NCI-H2029 (cell line): ENCODE results near the gene CD9.
"Not testable (repeated sequence)": the region's sequence is repeated elsewhere in the genome, so short reads cannot be mapped to it uniquely, and the experiment has no call there.

Experiments used
- DNase-seq: peaks from one replicate; lab custom pipeline; 2025; lab: John Stamatoyannopoulos, UW

CD9 gene

DNA sequence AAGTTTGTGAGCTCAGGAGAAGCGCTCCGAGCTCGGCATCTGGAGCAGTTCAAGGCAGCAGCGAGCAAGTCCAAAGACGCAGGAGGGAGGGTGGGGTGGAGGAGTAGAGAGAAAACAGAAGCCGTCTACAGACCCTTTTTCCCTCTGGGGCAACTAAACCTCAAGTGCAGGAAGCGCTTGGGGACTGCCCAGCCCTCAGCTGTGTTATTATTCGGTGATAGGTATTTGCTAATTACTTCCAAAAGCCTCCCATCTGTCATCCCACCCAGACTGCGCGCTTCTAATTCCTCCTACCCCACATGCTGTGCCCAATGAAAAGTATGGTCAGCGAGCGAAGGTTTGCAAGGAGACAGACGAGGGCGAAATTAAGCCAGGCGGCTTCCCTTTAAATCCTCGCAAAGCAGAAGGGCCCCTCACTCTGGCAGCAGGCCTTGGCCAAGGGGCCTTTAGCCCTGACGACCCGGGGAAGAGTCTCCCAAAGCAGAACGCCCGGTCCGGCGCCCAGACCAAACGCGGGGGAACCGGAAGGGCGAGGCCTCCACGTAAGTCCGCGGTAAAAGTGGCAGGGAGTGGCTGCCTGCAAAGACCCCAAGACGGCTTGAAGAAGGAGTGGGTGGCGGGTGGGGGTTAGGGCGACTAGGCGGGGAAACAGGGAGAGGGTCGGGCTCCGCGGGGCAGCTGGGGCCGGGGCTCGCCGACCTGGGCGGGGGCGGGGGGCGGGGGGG, 507 bp upstream of the CD9 start:
- no peak for DNase-seq

DNA sequence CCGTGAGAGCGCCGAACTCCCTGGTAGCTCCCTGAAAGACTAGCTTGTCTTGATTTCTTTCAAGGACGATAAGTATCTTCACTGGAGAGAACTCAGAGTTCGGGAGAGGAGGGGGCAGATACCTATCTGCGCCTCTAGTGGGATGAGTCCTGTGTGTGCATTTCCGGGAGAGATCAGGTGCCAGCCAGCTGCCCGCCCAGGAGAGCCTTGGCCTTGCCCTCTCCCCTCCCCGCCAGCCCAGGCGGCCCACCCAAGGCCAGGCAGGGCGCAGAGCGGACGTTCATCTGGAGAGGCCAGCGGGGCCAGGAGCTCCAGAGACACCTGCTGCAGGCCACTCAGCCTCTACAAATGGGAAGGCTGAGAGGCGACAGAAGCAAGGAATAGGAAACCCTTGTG, 1.0 kb downstream of the CD9 start:
- peak; percentile 86 for DNase-seq

DNA sequence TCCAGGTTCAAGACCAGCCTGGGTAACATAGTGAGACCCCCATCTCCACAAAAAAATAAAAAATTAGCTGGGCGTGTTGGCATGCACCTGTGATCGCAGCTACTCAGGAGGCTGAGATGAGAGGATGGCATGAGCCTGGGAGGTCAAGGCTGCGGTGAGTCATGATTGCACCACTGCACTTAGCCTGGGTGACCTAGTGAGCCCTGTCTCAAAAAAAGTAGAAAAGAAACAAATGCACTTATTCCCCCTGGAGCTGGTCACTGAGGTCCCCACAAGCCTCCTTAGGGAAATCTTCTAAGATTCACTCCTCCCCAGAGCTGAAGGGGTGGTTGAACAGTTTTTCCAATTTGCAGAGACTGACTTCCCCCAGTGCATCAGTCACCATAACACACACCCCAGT, 1.6 kb downstream of the CD9 start:
- no peak for DNase-seq

DNA sequence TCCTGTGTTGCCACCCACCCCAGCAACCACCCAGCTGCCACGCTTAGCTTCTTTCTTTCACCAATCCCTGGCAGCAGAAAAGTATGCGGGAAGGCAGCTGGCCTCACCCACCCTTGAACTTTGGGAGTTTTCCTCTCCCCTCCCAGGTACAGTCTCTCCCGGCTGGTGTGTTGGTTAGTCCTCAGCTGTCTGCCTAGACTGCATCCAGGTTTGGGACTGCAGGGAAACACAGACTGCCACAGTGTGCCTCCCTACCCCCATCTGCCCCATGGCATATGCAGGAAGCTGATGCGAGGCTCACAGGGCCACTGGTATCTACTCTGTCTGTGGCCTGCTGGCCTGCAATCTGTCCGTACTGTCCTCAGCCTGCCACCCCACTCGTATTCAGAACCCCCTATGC, 2.1 kb downstream of the CD9 start:
- DNase-seq = no peak

DNA sequence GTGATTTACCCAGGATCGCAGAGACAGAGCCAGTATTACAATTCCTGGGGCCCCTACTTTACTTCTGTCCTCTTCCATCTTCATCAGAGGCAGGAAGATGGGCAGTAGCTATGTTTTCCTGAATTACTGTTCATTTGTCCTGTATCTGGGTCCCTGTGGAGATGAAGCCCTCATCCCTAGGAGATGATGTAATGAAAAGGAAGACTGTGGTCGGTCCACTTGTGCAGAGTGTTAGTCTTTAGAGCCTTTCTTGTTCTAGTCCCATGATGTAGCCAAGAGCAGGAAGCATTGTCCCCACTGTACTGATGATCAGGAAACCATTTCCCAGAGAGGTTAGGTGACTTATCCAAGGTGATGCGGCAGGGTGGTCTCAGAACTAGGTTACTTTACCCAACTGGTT, 2.6 kb downstream of the CD9 start:
- DNase-seq = no peak

DNA sequence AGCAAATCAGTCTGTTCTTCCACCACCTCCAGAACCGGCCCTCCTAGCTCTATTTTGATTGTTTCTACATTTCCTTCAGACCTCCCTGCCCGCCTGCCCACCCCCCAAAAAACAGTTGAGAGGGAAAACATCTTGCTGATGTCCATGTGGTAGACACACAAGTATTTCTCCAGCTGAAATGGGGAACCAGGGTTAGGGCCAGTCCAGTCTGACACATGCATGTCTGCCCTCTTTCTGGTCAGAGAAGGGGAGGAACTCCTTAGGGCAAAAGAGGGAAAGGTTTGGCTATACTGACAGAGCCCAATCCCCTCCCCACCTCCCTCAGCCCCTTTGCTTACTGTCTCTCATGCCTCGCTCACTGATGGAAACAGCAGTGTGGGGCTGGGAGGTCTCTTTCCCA, 3.4 kb downstream of the CD9 start:
- no peak for DNase-seq

DNA sequence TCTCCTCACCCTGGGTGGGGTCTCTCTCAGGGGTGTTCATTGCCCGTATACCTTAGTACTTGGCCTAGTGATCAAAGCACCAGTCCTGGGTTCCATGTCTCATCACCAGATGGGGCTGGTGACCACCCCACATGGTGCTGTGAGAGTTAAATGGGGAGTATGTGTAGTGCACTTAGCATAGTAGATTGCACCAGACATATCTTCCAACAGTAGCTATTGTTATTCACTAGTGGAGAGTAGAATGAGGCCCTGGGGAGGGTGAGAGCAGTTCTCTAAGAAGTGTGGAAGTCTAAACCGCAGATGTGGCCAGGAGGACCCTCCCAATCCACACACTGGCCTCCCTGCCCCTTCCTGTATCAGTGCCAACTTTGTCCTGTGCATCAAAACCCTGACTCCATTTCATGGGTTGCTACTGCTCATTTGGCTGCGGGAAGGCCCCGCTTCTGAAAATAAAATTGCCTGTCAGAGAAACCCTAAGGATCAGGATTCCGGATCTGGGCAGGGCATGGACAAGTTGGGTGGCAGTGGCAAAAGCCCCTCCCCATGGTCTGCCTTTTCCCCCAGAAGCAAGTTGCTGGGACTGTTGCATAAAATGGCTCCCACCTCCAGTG, 4.4 kb downstream of the CD9 start:
- DNase-seq = no peak

DNA sequence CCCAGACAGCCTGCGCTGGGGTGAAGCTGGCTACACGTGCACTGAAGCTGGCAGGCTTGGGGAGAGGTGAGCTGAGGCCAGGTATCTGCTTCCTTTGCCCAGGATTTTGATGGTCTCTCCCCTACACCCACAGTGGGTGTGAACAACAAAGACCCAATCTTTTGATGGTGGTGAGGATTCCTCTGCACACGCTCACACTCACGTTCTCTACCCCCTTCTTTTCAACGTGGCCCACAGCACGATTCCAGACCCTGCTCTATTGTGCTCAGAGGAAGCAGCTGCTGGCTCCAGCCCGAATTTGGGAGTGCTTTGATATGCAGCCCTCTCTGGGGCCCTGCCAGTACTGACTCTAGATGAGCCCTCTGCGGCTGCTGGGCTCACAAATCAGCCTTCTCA, 4.9 kb downstream of the CD9 start:
- DNase-seq = no peak

DNA sequence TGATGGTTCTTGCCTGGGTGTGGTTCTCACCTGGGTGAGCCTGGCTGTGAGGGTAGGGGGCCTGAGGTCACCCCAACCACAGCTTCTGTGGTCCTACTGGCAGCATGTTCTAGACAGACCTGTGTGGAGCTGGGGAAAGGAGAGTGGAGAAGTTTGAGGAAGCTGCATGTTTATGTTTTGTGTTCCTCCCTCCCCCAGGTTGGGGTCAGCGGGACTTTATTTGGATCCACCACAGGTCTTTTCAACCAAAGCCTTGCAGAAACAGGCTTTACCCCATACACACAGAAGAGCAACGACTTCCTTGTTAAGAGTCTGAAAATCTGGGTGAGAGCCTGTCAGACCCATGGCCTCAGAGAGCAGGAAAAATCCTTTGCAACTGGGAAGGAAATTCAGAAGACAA, 5.6 kb downstream of the CD9 start:
- no peak for DNase-seq

DNA sequence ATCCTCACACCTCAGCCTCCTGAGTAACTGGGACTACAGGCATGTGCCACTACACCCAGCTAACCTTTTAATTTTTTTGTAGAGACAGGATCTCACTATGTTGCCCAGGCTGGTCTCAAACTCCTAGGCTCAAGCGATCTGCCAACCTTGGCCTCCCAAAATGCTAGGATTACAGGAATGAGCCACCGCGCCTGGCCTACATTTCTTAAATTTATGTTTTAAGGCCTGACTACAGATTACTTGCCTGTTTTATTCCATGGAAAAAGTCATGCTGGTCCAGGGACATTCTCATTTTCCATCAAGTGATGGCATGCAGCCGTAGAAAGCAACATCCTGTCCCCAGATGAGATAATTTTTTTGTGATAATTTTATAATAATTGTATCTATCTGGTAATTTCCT, 6.1 kb downstream of the CD9 start:
- no peak for DNase-seq

DNA sequence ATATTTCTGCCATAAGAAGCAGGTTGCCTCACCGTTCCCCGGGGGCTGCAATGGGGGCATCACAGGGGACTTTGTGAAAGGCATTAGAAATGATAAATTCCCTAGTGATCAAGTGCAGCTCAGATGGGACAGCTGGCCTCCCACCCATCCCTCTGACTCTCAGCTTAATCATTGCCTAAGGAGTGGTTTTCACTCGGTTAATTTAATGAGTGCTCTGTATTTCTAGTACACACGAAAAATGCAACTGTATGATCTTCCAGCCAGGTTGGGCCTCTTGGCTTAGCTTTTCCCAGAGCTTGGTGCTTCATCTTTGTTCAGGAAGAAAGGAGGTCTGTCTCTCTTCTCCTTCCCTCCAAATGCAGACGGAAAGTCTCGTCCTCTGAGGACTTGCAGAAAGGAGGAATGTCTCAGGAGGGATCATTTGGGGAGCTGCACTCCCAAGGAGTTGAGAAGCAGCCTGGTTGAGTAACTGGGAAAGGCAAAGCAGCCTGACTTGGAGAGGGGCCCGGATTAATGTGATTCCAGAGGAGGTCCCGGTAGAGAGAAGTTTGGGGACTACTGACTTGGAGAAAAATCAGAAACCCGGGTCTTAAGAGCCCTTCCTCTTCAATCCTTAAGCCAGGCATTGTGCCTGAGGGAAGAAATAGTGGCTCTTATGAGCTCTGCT, 7.2 kb downstream of the CD9 start:
- DNase-seq = no peak

DNA sequence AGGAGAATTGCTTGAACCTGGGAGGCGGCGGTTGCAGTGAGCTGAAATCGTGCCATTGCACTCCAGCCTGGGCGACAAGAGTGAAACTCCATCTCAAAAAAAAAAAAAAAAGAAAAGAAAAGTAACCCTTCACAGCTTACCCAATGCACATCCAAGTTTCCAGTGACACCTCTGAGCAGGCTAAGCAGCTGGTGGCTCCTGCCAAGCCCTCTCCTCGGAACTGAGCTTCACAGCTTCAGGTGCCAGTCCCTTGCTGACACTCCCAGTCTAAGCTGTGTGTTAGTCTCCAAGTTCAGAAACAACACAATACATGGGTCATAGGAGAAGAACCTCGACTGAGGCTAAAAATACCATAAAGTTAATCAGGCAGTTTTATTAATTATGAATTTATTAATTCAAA, 7.9 kb downstream of the CD9 start:
- DNase-seq = no peak

DNA sequence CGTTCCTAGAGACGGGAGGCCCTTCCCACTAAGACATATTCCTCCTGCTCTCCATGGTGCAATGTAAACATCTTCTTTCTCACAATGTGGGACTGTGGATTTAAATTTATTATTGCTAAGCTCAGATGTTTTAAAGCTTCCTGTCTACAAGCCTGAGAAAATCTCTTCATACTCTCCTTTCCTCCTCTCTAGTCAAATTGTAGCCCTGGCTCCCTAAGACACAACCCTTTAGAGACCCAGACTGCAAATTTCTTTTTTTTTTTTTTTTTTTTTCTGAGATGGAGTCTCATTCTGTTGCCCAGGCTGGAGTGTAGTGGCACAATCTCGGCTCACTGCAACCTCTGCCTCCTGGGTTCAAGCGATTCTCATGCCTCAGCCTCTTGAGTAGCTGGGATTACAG, 9.2 kb downstream of the CD9 start:
- not testable (repeated sequence) for DNase-seq

DNA sequence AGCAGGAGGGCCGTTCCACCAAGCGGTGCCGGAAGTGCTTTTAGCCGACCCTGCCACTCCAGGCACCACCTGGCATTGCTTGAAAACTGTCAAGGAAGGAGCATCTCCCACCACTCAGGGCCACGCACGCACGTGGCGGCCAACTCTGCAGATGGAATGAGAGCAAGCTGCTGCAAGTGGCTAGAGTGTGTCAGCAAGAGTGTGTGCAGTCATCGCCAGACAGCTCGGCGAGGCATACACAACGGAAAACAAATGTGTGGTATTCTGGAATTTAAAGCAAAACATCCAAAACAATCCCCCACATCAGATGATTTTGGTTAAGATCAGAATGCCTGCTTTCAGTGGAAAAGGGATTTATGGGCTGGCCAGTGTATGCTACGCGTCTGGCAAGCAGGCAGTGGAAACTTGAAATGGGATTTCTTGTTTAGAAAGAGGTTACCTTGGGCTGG, 11.2 kb downstream of the CD9 start:
- no peak for DNase-seq

DNA sequence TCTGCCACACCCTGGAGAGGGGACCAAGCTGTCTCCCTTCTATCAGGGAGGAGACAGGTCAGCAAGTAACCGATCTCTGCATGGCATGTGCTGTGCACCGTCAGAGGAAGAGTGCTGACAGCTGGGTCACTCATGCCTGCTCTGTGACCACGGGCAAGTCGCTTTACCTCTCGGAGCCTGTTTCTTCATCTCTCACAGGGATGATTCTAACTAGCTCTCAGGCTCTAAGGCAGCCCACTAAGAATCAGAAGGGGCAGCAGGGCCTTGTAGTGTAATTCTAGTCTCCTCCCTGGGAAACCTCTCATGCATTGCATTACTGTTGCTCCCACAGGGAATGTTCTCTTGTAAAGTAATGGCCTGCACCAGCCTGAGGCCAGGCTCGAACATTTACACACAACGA, 11.9 kb downstream of the CD9 start:
- DNase-seq = no peak

DNA sequence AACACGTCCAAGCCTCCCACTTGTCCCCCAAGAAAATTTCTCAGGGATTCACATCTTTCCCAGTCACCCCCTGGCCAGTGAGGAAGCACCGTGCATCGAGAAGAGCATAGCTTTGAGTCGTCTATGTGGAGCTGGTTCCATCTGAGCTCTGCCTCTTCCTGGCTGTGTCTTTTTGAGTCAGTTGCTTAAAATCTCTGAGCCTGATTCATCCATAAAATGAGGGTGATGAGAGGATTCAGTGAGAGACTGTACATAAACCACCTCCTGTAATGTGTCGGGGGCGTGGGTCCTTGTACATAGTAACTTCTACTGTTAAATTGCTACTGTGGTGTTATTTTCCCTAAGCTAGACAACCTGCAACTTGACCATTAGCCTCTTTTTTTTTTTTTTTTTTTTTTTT, 13.8 kb downstream of the CD9 start:
- no peak for DNase-seq

DNA sequence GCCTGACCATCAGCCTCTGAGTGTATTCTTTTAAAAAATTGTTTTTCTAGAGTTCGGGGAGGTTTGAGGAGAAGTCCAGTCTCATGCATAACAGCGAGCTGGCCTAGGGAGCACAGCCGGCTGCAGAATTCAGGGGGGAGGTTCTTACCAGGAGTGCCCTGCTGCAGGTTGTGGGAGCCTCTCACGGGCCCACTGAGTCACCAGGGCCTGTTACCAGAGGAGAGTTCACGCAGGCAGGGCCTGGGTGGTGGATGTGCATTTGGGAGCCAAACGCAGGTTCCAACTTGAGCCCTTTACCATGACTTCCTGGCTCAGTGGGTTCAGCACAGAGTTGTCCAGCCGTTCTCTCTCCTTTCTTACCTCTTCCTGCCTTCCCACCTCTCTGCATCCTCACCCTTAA, 14.4 kb downstream of the CD9 start:
- DNase-seq = no peak

DNA sequence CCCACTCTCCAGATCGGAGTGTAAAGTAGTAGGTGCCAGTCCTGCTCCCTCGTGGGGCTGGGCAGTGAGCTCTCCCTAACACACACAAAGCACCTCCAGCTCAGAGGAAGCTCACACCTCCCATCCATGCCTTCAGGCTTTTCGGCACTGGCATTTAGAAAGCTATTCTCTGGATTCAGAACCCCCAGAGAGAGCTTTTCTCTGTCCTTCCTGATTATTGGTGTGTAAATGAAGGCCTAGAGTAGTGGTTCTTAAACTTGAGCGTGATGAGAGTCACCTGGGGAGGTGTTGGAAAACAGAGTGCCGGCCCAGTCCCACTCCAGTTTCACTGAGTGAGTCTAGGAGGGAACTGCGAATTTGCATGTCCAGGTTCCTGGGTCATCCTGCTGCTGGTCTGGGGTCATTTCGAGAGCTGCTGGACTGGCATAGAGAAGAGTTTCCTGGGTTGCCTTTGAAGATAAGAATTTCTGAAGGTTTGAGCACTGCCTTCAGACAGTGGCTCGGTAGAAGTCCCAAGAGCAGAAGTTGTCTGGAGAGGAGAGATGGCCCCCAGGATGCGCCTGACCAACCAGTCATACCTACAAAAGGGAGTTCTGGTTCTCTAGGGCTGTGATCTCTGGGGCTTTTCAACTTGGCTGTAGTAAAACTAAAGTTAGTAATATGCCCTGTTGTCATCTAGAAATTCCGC, 15.1 kb downstream of the CD9 start:
- DNase-seq = no peak

DNA sequence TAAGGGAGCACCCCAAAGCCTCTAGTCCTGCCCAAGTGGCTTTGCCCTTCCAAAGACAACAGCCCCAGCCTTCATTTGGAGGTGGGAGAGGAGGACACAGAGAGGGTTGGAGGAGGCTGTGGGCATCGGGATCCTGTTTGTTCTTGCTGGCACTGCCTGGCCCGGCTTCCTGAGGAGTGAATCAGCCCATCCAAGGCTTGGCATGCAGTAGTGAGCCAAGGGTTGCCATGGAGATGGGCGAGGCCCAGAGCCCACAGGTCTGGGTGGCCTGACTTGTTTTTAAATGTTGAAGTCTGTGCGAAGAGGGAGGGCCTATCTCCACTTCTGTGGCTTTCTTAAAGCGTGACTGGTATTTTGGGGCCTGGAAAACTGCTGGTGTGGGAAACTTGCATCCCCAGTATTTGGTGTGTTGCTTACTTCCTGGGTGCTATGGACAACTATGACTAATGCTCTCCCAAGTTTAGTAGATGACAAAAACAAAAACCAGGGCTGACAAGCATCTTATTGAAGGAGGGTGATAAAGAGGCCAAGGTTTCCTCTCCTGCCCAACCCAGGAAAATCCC, 15.8 kb downstream of the CD9 start:
- DNase-seq = peak; percentile 84

DNA sequence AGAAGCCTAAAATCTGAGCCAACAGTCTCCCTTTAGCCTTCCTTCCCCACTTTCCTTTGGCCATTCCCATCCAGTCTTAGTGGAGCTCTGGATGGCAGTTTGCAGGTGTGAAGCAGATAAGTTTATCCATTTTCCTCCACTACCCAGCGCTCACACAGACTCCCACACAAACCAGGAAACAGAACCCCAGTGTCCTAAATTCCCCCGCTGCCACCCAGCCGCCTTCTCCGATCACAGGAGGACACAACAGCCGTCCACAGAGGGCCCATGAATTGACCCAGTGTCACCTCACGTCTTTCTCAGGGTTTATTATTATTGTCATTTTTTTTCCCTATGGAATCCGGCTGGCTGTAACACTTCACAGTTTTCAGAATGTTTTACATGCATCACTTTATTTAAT, 16.4 kb downstream of the CD9 start:
- DNase-seq = no peak

DNA sequence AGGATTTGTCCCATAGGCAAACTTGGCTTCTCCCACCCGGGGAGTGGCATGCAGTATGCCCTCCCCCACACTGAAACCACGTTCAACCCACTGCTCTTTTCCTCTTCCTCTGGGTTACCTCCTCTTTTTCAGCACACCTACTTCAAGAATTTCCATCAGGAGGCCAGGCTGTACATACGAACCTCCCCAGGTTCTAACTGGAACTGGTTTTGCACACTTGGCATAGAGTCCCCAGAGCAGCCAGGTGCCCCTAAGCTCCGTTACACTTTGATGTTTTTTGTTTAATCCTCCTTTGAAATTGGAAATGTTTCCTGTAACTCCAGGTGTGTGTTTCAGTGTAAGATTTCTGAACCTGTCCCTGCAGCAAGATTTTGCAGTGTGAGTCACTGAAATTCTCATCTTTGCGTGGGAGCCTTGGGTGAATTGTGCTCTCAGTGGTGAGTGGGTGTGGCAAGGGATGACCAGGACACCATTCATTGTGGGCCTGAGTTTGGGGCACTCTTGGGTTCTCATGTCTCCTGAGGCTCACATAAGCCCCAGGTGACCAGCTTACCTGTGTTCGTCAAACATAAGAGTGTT, 18.2 kb downstream of the CD9 start:
- DNase-seq = no peak

DNA sequence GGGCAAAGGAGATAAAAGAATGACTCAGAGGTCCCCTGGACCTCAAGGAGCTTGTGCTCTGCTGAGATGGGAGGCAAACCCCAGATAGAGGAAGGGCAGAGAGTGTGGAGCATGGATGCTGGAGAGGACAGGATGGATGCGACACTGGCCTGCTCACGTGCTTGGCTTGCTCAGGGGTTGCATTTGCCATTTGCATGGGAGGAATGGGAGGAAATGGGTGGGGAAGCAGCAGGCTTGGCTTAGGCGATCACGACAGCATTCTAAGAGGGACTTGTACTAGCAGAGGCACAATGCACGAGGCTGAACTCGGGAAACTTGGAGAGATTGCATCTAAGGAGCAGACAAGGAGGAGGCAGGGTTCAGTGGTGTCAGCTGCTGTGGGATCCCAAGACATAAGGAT, 19.8 kb downstream of the CD9 start:
- DNase-seq = no peak
